ENCODE results near the gene NCR3LG1. TPM values are rescaled to one million over a fixed set of nuclear protein-coding genes. Genes with fewer than 3 reads are reported as not detected.

NCR3LG1 gene
- total RNA-seq, 1 experiment from 2014 or later, result 1.4 TPM

DNA sequence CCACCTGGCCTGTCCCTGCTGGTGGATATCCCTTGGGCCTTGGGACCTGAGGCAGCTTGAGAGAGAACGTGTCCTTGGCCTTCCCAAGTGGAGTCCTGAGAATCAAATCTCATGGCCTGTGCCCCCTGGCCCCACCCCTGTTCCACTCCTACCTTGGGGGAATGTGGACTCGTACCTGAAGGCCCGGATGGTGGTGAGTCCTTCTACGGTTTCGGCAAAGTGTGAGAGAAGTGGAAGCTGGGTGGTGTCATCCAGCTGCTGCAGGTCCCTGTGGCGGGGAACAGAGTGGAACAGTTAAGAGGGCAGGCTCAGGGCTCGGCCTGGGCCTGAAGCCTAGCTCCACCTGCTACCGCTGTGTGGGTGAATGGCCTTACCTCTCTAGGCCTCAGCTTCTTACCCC lies 50.9 kb downstream of the NCR3LG1 start:
- H3K9ac ChIP-seq (ENCODE audit: extremely low read depth, insufficient read length, low read length), result no peak overlapping the region
- H3K23me2 ChIP-seq (ENCODE audit: insufficient read length, low read depth, low read length, poor library complexity, severe bottlenecking), result no peaks in the 10 kb centered on the region
- H3K79me2 ChIP-seq (ENCODE audit: insufficient read depth, low read length), result no peaks in the 10 kb centered on the region
- H2AFZ ChIP-seq (ENCODE audit: low read length), result no peak overlapping the region
- H2BK15ac ChIP-seq (ENCODE audit: low read depth, low read length), result no peak overlapping the region
- no peak overlapping the region for H4K8ac ChIP-seq (replicated peaks; ENCODE audit: insufficient read length, low read depth, low read length)
- Mint-ChIP-seq H3K36me3 (ENCODE audit: insufficient read depth in 1 of 3, low read depth in 3 of 3) (no peaks in the 10 kb centered on the region), H3K4me1 (peaks cover 2 to 13% of the 10 kb centered on the region in 2 experiments; a peak in 2 of 4 replicates), H3K4me3 (no peak overlapping the region), H3K27ac (no peak overlapping the region), H3K9me3 (peaks cover 0 to under 1% of the 10 kb centered on the region in 2 experiments; a peak in 1 of 5 replicates), H3K27me3 (ENCODE audit: low read depth) (peaks cover 2% of the 10 kb centered on the region)
- H4K20me1 ChIP-seq (ENCODE audit: control insufficient read depth, insufficient read depth, insufficient read length), result no peaks in the 10 kb centered on the region
- no peak overlapping the region for H3T11ph ChIP-seq (ENCODE audit: low read length)
- H3K79me1 ChIP-seq (ENCODE audit: insufficient read depth, low read depth, low read length, poor library complexity, severe bottlenecking), result no peaks in the 10 kb centered on the region
- no peaks in the 10 kb centered on the region for H3K9me3 ChIP-seq (ENCODE audit: control insufficient read depth, low read depth, low read length)
- no peak overlapping the region for H4K91ac ChIP-seq (ENCODE audit: insufficient read length, low read depth, low read length)
- H3K27me3 ChIP-seq (ENCODE audit: insufficient read depth, low read length), result no peaks in the 10 kb centered on the region
- no peak for DNase-seq
- no peak overlapping the region for H3K4me2 ChIP-seq (ENCODE audit: insufficient read depth, insufficient read length, low read length)
- H2BK5ac ChIP-seq (ENCODE audit: insufficient read length, low read length), result no peak overlapping the region
- no peak for TF ChIP-seq CTCF (conservative IDR thresholded peaks at IDR 0.05)
- H2BK120ac ChIP-seq (ENCODE audit: low read depth, low read length, poor library complexity, severe bottlenecking), result no peak overlapping the region
- no peak overlapping the region for H2BK20ac ChIP-seq (ENCODE audit: low read depth, low read length, poor library complexity, severe bottlenecking)
- no peak overlapping the region for H3K27ac ChIP-seq (ENCODE audit: insufficient read length, low read depth, low read length)
- no peaks in the 10 kb centered on the region for H3K4me1 ChIP-seq (ENCODE audit: insufficient read depth, low read length)
- H2BK12ac ChIP-seq (ENCODE audit: insufficient read length, low read depth, low read length), result no peak overlapping the region
- no CpG with 5 or more reads among the region's 8 CpGs for WGBS (ENCODE audit: extremely low coverage, insufficient read length, low lambda C conversion rate)
- H3K56ac ChIP-seq (ENCODE audit: insufficient read length, low read depth, low read length), result no peak overlapping the region
- H3K4ac ChIP-seq (ENCODE audit: low read depth, low read length), result no peak overlapping the region
- H2AK5ac ChIP-seq (ENCODE audit: insufficient read length, low read length), result no peak overlapping the region
- no peak overlapping the region for H3K18ac ChIP-seq (ENCODE audit: insufficient read length, low read depth, low read length)
- H3K14ac ChIP-seq (ENCODE audit: insufficient read depth, low read length), result no peak overlapping the region
- H4K5ac ChIP-seq (ENCODE audit: insufficient read length, low read depth, low read length), result no peak overlapping the region
- H3K23ac ChIP-seq (ENCODE audit: insufficient read length, low read depth, low read length), result no peak overlapping the region
